ENCODE results near the gene ENPP3. TPM values are rescaled to one million over a fixed set of nuclear protein-coding genes. Genes with fewer than 3 reads are reported as not detected.

Gene ENPP3
- total and polyA plus RNA-seq, 2 experiments from 2014 or later: not detected

GRCh38 chr6:131731224-131731623 is 94.1 kb downstream of the ENPP3 start:
- Histone ChIP-seq H3K4me3 (no peak overlapping the region), H3K36me3 (ENCODE audit: low read depth) (no peaks in the 10 kb centered on the region), H3K79me2 (ENCODE audit: insufficient read depth) (no peaks in the 10 kb centered on the region), H3K27me3 (replicated peaks; ENCODE audit: insufficient read depth) (no peaks in the 10 kb centered on the region), H3K27ac (no peak overlapping the region), H3K9me2 (ENCODE audit: insufficient read depth) (no peaks in the 10 kb centered on the region), H3K4me1 (ENCODE audit: insufficient read depth) (peaks cover 8% of the 10 kb centered on the region), H3F3A (ENCODE audit: insufficient read depth) (peaks cover 7% of the 10 kb centered on the region; the same call in 1 of the 2 replicates), H2AFZ (peak overlapping the region; percentile 42; the same call in 1 of the 2 replicates), H3K9me3 (ENCODE audit: low read depth) (no peaks in the 10 kb centered on the region), H4K20me1 (ENCODE audit: insufficient read depth) (no peaks in the 10 kb centered on the region), H3K4me2 (ENCODE audit: unreplicated experiment) (no peak overlapping the region), H3K9ac (no peak overlapping the region)
- in situ Hi-C loops (cut with MboI): no loop called here
- peak; percentile 3 for DNase-seq
- TF ChIP-seq EZH2phosphoT487 (IDR thresholded peaks at IDR 0.05; ENCODE audit: insufficient read depth, low read depth) (no peak), EZH2 (IDR thresholded peaks at IDR 0.05; ENCODE audit: insufficient read depth, poor library complexity, severe bottlenecking) (no peak)

GRCh38 chr6:131733376-131734016 is 96.4 kb downstream of the ENPP3 start:
- H3K36me3 ChIP-seq (ENCODE audit: low read depth): no peaks in the 10 kb centered on the region
- peak overlapping the region; percentile 56 for H3K9ac ChIP-seq
- H3K4me1 ChIP-seq (ENCODE audit: insufficient read depth): peaks cover 8% of the 10 kb centered on the region
- peak overlapping the region; percentile 33 for H3K4me3 ChIP-seq
- no peaks in the 10 kb centered on the region for H3K9me2 ChIP-seq (ENCODE audit: insufficient read depth)
- peak; percentile 80 for DNase-seq
- TF ChIP-seq EZH2phosphoT487 (IDR thresholded peaks at IDR 0.05; ENCODE audit: insufficient read depth, low read depth) (no peak), EZH2 (IDR thresholded peaks at IDR 0.05; ENCODE audit: insufficient read depth, poor library complexity, severe bottlenecking) (no peak)
- H3F3A ChIP-seq (ENCODE audit: insufficient read depth): peaks cover 7% of the 10 kb centered on the region; the same call in 1 of the 2 replicates
- peak overlapping the region; percentile 69; the same call in 1 of the 2 replicates for H2AFZ ChIP-seq
- no peaks in the 10 kb centered on the region for H3K79me2 ChIP-seq (ENCODE audit: insufficient read depth)
- H4K20me1 ChIP-seq (ENCODE audit: insufficient read depth): no peaks in the 10 kb centered on the region
- H3K4me2 ChIP-seq (ENCODE audit: unreplicated experiment): peak overlapping the region; percentile 56
- H3K9me3 ChIP-seq (ENCODE audit: low read depth): no peaks in the 10 kb centered on the region
- in situ Hi-C loops (cut with MboI): no loop called here
- peak overlapping the region; percentile 70 for H3K27ac ChIP-seq
- H3K27me3 ChIP-seq (replicated peaks; ENCODE audit: insufficient read depth): no peaks in the 10 kb centered on the region
- 47 to 53% methylated on average over 9 of the region's 9 CpGs for WGBS, 2 experiments (ENCODE audit: low coverage in 1 of 2, low lambda C conversion rate in 2 of 2, missing lambda C conversion rate in 2 of 2)

- no peak for TF ChIP-seq EZH2phosphoT487 (IDR thresholded peaks at IDR 0.05; ENCODE audit: insufficient read depth, low read depth)
- TF ChIP-seq EZH2 (IDR thresholded peaks at IDR 0.05; ENCODE audit: insufficient read depth, poor library complexity, severe bottlenecking): no peak
- WGBS, 2 experiments (ENCODE audit: low coverage in 1 of 2, low lambda C conversion rate in 2 of 2, missing lambda C conversion rate in 2 of 2): 87 to 90% methylated on average over 9 of the region's 9 CpGs
- H3K36me3 ChIP-seq (ENCODE audit: low read depth): no peaks in the 10 kb centered on the region
- H3K27me3 ChIP-seq (replicated peaks; ENCODE audit: insufficient read depth): no peaks in the 10 kb centered on the region
- no peak for DNase-seq
- H3K9me3 ChIP-seq (ENCODE audit: low read depth): no peaks in the 10 kb centered on the region
- H3F3A ChIP-seq (ENCODE audit: insufficient read depth): peaks cover 14% of the 10 kb centered on the region; the same call in 1 of the 2 replicates
- no peak overlapping the region for H3K4me3 ChIP-seq
- no peak overlapping the region for H3K4me2 ChIP-seq (ENCODE audit: unreplicated experiment)
- H4K20me1 ChIP-seq (ENCODE audit: insufficient read depth): no peaks in the 10 kb centered on the region
- H3K9me2 ChIP-seq (ENCODE audit: insufficient read depth): no peaks in the 10 kb centered on the region
- H3K9ac ChIP-seq: no peak overlapping the region
- H3K27ac ChIP-seq: no peak overlapping the region
- H3K79me2 ChIP-seq (ENCODE audit: insufficient read depth): no peaks in the 10 kb centered on the region
- in situ Hi-C loops (cut with MboI): no loop called here
- H2AFZ ChIP-seq: no peak overlapping the region
- peaks cover 24% of the 10 kb centered on the region for H3K4me1 ChIP-seq (ENCODE audit: insufficient read depth)
Measured at GRCh38 chr6:131736003-131736596, 99.0 kb downstream of the ENPP3 start.

GRCh38 chr6:131736811-131737210 is 99.7 kb downstream of the ENPP3 start:
- no peak overlapping the region for H3K4me2 ChIP-seq (ENCODE audit: unreplicated experiment)

More at GRCh38 chr6:131736811-131737210, 99.7 kb downstream of the ENPP3 start:
- H3F3A ChIP-seq (ENCODE audit: insufficient read depth): peaks cover 14% of the 10 kb centered on the region; the same call in 1 of the 2 replicates
- TF ChIP-seq EZH2 (IDR thresholded peaks at IDR 0.05; ENCODE audit: insufficient read depth, poor library complexity, severe bottlenecking) (no peak), EZH2phosphoT487 (IDR thresholded peaks at IDR 0.05; ENCODE audit: insufficient read depth, low read depth) (no peak)
- no peak overlapping the region for H2AFZ ChIP-seq
- H3K79me2 ChIP-seq (ENCODE audit: insufficient read depth): no peaks in the 10 kb centered on the region
- H3K27ac ChIP-seq: no peak overlapping the region
- WGBS, 2 experiments (ENCODE audit: low coverage in 1 of 2, low lambda C conversion rate in 2 of 2, missing lambda C conversion rate in 2 of 2): 95% methylated on average over 1 of the region's 1 CpG
- no peak for DNase-seq
- H3K9ac ChIP-seq: no peak overlapping the region
- H3K4me1 ChIP-seq (ENCODE audit: insufficient read depth): peaks cover 25% of the 10 kb centered on the region
- no peaks in the 10 kb centered on the region for H4K20me1 ChIP-seq (ENCODE audit: insufficient read depth)
- no peaks in the 10 kb centered on the region for H3K36me3 ChIP-seq (ENCODE audit: low read depth)
- in situ Hi-C loops (cut with MboI): no loop called here
- H3K9me3 ChIP-seq (ENCODE audit: low read depth): no peaks in the 10 kb centered on the region
- H3K4me3 ChIP-seq: no peak overlapping the region
- H3K27me3 ChIP-seq (replicated peaks; ENCODE audit: insufficient read depth): no peaks in the 10 kb centered on the region
- no peaks in the 10 kb centered on the region for H3K9me2 ChIP-seq (ENCODE audit: insufficient read depth)

Measured in GM23248 (cell line).